OCI-LY1 (cell line): ENCODE results near the gene TMEM62.

Experiments
- CTCF ChIP-seq: fragments of 200-600 bp; sonication (generic), shearing (Covaris generic); IDR thresholded peaks from 2 replicates; pipeline ENCODE4 v1.5.1; 2017; ENCODE audit warnings: mild to moderate bottlenecking, antibody characterized with exemption, low read length, moderate library complexity, mixed read lengths
- EZH2 ChIP-seq: fragments of 200-600 bp; sonication (generic), shearing (Covaris generic); IDR thresholded peaks from 2 replicates; pipeline ENCODE4 v1.8.0; 2017; ENCODE audit warnings: borderline replicate concordance, mixed run types, mild to moderate bottlenecking, antibody characterized with exemption, low read length, moderate library complexity, mixed read lengths

- TF ChIP-seq CTCF (no peak), EZH2 (no peak)
Observed at GRCh38 chr15:43219929-43220928, 86.8 kb downstream of the TMEM62 start.
